ENCODE results near the gene OSBPL9.
A peak's percentile ranks its signal among the peaks of the same experiment; 100 is the strongest.
"Not testable (repeated sequence)": the region's sequence is repeated elsewhere in the genome, so short reads cannot be mapped to it uniquely, and the experiment has no call there.

The OSBPL9 gene

GRCh38 chr1:51709951-51710350, 93.1 kb downstream of the OSBPL9 start:
- DNase-seq (ENCODE audit: low read depth): no peak

GRCh38 chr1:51712590-51712989, 95.7 kb downstream of the OSBPL9 start:
- DNase-seq (ENCODE audit: low read depth): no peak

DNA sequence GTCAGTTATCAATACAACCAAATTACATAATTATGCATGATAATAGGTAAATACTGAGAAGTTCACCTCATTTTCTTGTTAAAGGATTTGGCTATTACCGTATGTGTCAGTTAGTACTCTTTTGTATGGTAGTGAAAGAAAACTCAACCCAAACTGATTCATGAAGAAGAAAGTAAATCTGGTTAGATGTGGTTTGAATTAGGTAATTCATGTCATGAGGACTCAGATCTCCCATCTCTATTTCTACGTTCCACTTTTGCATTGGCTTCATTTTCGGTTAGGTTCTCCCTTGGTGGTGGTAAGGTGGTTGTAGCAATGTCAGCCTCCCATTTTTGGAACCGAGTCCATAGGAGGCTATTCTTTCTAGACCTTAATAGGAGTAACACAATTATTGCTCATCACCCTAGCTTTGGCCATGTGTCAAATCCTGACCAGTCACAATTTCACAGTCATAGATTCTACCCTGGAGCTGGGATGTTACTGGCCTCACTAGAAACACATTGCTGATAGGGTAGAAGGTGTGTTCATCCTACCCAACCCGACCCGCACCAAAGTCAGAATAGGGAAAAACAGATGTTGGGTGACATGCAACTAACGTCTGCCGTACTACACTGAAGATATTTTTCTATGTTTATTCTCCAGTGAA, 97.6 kb downstream of the OSBPL9 start:
- no peak for DNase-seq (ENCODE audit: low read depth)

DNA sequence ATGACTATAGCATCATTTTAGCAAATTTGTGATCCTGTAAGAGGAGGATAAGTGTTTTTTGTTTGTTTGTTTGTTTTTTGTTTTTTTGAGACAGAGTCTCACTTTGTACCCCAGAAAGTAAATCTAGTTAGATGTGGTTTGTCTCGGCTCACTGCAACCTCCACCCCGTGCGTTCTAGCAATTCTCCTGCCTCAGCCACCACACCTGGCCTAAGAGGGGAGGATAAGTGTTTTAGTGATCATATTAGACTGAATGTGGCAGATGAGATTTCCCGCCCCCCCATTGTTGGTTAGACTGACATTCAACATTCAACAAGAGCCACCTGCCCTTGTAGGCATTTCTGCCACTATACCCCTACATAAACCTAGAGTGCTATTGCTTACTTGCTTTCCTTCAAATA, 98.5 kb downstream of the OSBPL9 start:
- no peak for DNase-seq (ENCODE audit: low read depth)

- no peak for DNase-seq (ENCODE audit: low read depth)
Observed at GRCh38 chr1:51716746-51717145, 99.9 kb downstream of the OSBPL9 start.

DNA sequence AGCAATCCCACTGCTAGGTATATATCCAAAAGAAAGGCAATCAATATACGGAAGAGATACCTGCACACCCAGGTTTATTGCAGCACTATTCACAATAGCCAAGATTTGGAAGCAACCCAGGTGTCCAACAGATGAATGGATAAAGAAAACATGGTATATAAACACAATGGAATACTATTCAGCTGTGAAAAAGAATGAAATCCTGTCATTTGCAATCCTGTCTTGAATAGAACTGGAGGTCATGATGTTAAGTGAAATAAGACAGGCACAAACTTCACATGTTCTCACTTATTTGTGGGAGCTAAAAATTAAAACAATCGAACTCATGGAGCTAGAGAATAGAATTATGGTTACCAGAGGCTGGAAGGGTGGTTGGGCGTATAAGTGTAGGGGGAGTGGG, 101.0 kb downstream of the OSBPL9 start:
- DNase-seq (ENCODE audit: low read depth): no peak

- DNase-seq (ENCODE audit: low read depth): no peak
Observed at GRCh38 chr1:51719146-51719545, 102.3 kb downstream of the OSBPL9 start.

DNA sequence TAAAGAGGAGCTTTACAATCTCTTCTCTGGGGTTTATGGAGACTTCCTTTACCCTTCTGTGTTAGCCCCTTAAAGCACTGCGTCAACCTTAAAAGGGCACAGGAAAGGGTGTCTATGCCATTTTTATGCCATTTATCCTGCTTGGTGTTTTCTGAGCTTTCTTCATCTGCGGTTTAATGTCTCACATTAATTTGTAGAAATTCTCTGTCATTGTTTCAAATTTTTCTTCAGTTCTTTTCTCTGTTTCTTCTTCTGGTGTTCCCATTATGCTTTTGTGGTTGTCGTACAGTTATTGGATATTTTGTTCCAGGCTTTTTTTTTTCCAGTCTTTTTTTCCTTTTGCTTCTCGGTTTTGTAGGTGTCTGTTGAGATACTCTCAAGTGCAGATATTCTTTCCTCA, 107.9 kb downstream of the OSBPL9 start:
- no peak for DNase-seq (ENCODE audit: low read depth)

- no peak for DNase-seq (ENCODE audit: low read depth)
Observed at GRCh38 chr1:51726051-51726450, 109.2 kb downstream of the OSBPL9 start.

- no peak for DNase-seq (ENCODE audit: low read depth)
Observed at GRCh38 chr1:51726544-51727225, 109.8 kb downstream of the OSBPL9 start.

DNA sequence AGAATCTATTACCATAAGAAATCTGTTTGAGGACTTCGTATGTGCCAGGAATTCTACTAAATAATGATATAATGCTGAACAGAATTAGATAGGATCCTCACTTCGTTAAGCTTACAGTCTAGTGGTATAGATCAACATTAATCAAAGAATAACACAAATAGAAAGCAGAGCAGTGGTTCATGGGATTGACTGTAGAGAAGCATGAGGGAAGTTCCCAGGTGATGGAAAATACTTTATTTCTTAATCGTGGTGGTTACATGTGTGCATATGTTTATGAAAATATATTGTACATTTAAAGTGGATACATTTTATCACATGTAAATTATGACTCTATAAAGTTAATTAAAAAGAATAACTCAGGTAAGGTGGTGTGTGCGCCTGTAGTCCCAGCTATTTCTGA, 110.5 kb downstream of the OSBPL9 start:
- DNase-seq (ENCODE audit: low read depth): no peak

- DNase-seq (ENCODE audit: low read depth): no peak
Observed at GRCh38 chr1:51728611-51729155, 111.8 kb downstream of the OSBPL9 start.

DNA sequence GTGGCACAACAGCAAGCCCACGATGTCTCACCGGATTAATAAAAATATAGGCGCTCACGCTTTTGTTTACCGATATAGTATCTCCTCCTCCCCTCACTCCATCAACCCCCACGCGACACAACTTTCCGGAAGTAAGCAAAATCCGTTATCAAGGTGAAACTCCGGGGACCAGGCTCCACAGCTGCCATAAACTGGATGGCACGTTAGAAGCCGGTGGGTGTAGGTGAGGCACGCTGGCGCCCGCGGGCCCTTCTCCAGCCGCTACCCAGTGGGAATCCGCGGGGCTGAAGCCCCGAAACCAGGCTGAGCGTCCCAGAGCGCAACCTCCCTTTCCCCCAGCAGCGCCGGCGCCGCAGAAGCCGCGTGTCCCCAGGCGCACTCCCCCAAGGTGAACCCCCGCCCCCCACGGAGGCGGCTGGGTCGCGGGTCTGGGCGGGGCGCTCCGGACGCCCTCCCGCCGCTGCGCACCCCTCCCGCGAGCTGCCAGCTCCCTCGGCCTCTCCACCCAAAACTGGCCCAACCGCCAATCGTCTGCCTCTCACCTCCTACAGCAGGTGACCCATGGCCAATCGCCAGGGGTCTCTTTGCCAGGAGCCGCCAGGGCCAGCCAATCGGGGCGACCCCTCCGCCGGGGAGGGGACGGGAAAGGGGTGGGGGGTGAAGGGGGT, 112.4 kb downstream of the OSBPL9 start:
- DNase-seq (ENCODE audit: low read depth): peak; percentile 85

DNA sequence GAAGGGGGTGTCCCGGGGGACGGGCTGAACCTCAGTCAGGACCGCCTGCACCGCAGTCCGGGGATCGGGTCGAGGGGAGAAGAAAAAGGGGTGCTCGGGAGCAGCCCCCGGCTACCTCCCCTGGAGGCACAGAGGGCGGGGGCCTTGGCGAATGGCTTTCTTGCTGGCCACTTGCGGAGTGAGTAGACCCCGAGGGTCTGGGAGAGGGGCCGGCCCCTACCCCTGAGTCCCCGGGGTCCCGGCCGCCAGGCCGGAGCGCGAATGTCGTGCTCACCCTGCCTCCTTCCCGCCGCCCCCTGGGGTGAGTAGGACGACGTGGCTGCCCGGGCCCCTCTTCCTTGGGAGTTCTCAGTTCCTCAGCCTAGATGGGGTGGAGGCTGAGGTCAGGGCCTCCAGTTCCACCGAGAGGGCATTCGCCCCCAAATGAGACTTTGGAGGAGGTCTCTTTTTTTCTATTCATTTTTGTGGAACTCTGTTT, 113.0 kb downstream of the OSBPL9 start:
- DNase-seq (ENCODE audit: low read depth): peak; percentile 3

- DNase-seq (ENCODE audit: low read depth): no peak
Observed at GRCh38 chr1:51731998-51732397, 115.1 kb downstream of the OSBPL9 start.

- no peak for DNase-seq (ENCODE audit: low read depth)
Observed at GRCh38 chr1:51732701-51733425, 116.0 kb downstream of the OSBPL9 start.

DNA sequence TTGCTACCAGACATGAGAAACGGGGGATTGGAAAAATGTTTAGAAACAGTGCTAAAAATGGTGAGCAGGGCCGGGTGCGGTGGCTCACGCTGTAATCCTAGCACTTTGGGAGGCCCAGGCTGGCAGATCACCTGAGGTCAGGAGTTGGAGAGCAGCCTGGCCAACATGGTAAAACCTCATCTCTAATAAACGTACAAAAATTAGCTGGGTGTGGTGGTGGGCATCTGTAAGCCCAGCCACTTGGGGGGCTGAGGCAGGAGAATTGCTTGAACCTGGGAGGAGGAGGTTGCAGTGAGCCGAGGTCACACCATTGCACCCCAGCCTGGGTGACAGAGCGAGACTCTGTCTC, 116.5 kb downstream of the OSBPL9 start:
- DNase-seq (ENCODE audit: low read depth): not testable (repeated sequence)

- no peak for DNase-seq (ENCODE audit: low read depth)
Observed at GRCh38 chr1:51733793-51734522, 117.1 kb downstream of the OSBPL9 start.

DNA sequence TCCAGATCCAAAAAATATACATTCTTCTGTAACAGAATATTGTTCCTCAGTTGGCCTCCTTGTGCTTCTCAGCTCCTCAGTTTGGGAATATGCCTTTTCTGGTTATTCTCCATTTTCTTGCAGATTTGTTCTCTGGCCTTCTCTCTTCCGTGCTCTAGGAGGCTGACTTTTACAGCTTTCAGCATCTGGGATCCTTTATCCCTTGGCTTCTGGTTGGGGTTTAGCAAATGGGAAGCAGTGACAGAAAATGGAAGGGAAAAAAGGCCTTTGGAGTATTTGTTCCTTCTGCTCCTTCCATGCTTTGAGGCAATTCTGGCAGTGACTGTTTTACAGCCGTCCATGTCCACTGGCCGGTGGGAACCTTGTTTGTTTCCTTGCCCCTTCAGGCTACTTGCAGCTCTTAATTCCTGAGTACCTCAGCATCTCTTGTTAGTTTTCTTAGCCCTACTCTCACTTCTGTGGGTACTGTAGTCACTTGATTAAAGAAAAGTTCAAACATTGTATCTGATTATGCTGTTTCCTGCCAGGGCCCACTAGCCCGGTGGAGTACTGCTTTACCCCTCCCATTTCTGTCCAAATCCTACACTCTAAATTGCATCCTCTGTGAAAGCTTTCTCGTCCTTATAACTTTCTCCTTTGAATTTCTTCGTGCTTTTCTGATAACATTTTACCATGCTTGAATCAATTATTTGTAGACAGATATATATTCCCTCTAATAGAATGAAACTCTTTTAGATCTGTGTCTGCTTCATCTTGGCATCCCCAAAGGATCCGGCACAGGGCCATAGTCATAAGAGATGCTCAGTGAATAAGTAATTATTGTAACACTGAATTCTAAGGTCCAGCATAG, 118.2 kb downstream of the OSBPL9 start:
- DNase-seq (ENCODE audit: low read depth): no peak

GRCh38 chr1:51735746-51736254, 118.9 kb downstream of the OSBPL9 start:
- no peak for DNase-seq (ENCODE audit: low read depth)
